HepG2 (cell line): ENCODE measurements around the gene SYNGAP1. TPM values are rescaled to one million over a fixed set of nuclear protein-coding genes. Genes with fewer than 3 reads are reported as not detected.

Experiments
- ARID5B ChIP-seq: IDR thresholded peaks from 2 replicates; pipeline ENCODE4 v1.4.0; 2020; ENCODE audit warnings: mild to moderate bottlenecking, missing genetic modification reagents
- BRCA1 ChIP-seq: sonication (generic); formaldehyde crosslinking; IDR thresholded peaks from 2 replicates; pipeline ENCODE4 v1.4.0; 2020; ENCODE audit warnings: missing genetic modification reagents
- CENPBD1 ChIP-seq: sonication (generic); formaldehyde crosslinking; IDR thresholded peaks from 2 replicates; pipeline ENCODE4 v1.8.0; 2022; ENCODE audit warnings: missing genetic modification reagents, low read depth, mild to moderate bottlenecking, borderline replicate concordance
- FOXJ3 ChIP-seq: sonication (generic); formaldehyde crosslinking; IDR thresholded peaks from 2 replicates; pipeline ENCODE4 v1.4.0; 2020; ENCODE audit warnings: missing genetic modification reagents, mild to moderate bottlenecking, borderline replicate concordance
- GATA4 ChIP-seq: sonication (generic); IDR thresholded peaks from 2 replicates; pipeline ENCODE4 v1.6.1; 2016; ENCODE audit warnings: antibody characterized with exemption, low read depth, borderline replicate concordance
- GMEB2 ChIP-seq: IDR thresholded peaks from 2 replicates; pipeline ENCODE4 v1.6.1; 2016; ENCODE audit warnings: missing biosample characterization, missing genetic modification reagents, low read depth
- NFE2L1 ChIP-seq: sonication (generic); formaldehyde crosslinking; IDR thresholded peaks from 2 replicates; pipeline ENCODE4 v1.4.0; 2020; ENCODE audit warnings: missing genetic modification reagents, mild to moderate bottlenecking, borderline replicate concordance
- PBX2 ChIP-seq: IDR thresholded peaks from 2 replicates; pipeline ENCODE4 v1.6.1; 2016; ENCODE audit warnings: control low read depth
- RBAK ChIP-seq: sonication (generic); formaldehyde crosslinking; IDR thresholded peaks from 2 replicates; pipeline ENCODE4 v1.5.1; 2020; ENCODE audit warnings: mild to moderate bottlenecking, missing genetic modification reagents
- ZBTB21 ChIP-seq: sonication (generic); formaldehyde crosslinking; IDR thresholded peaks from 2 replicates; pipeline ENCODE4 v1.4.0; 2020; ENCODE audit warnings: missing genetic modification reagents
- ZBTB8A ChIP-seq: sonication (generic); formaldehyde crosslinking; IDR thresholded peaks from 2 replicates; pipeline ENCODE4 v1.4.0; 2020; ENCODE audit warnings: mild to moderate bottlenecking, low read depth, missing genetic modification reagents, borderline replicate concordance
- ZNF160 ChIP-seq: sonication (generic); formaldehyde crosslinking; IDR thresholded peaks from 2 replicates; pipeline ENCODE4 v1.8.0; 2022; ENCODE audit warnings: mild to moderate bottlenecking, inconsistent platforms, missing genetic modification reagents
- ZNF3 ChIP-seq: IDR thresholded peaks from 2 replicates; pipeline ENCODE4 v1.7.0; 2017; ENCODE audit warnings: inconsistent platforms
- ZNF33A ChIP-seq: sonication (generic); formaldehyde crosslinking; IDR thresholded peaks from 2 replicates; pipeline ENCODE4 v1.5.1; 2020; ENCODE audit warnings: missing genetic modification reagents, mild to moderate bottlenecking, moderate library complexity, borderline replicate concordance
- ZNF513 ChIP-seq: sonication (generic); formaldehyde crosslinking; conservative IDR thresholded peaks from 2 replicates; pipeline ENCODE4 v1.5.0; 2020; ENCODE audit warnings: missing genetic modification reagents
- ZNF644 ChIP-seq: IDR thresholded peaks from 2 replicates; pipeline ENCODE4 v1.6.1; 2016; ENCODE audit warnings: low read depth
- ZNF674 ChIP-seq: sonication (generic); formaldehyde crosslinking; IDR thresholded peaks from 2 replicates; pipeline ENCODE4 v1.5.0; 2020; ENCODE audit warnings: low read depth, mild to moderate bottlenecking, missing genetic modification reagents
- ZNF740 ChIP-seq: sonication (generic); formaldehyde crosslinking; IDR thresholded peaks from 2 replicates; pipeline ENCODE4 v1.4.0; 2020; ENCODE audit warnings: missing genetic modification reagents
- polyA plus RNA-seq, 8 experiments: library from polyadenylated mRNA; depleted of rRNA in 3 of 8; stranded (reverse) in 7 of 8; unstranded in 1 of 8; fragments of >200 nt; fragmentation: Illumina TruSeq in 4 of 8; extraction: Trizol in 4 of 8; gene quantifications; 2 replicates each; pipeline versions ENCODE4 v1.2.1 to v1.2.3, GENCODE V29; 2011 to 2016; ENCODE audit warnings: low read depth in 4 of 8, missing spikeins in 1 of 8, mixed read lengths in 1 of 8; ENCODE audit not compliant: insufficient read depth in 1 of 8
- total RNA-seq, 5 experiments: library from RNA; depleted of rRNA; stranded (reverse); fragments of >200 nt; fragmentation: Illumina TruSeq; extraction: Trizol; gene quantifications; 2 replicates each; pipeline ENCODE4 v1.2.3, GENCODE V29; 2016; ENCODE audit warnings: low read depth in 1 of 5
- TF ChIP-seq, protein P1 (sequence below): IDR thresholded peaks from 2 replicates; pipeline ENCODE4 v1.6.1; 2016; ENCODE audit warnings: missing compliant biosample characterization, missing genetic modification reagents, borderline replicate concordance

Gene SYNGAP1
- total and polyA plus RNA-seq, 2 of the 13 experiments (the other 11 are each of a cell fraction or from before 2014, with no cell fraction given), result 0.75 to 1.1 TPM

- TF ChIP-seq ZNF674 (CRISPR knock-in tag), result no peak
- no peak for TF ChIP-seq GMEB2
- no peak for TF ChIP-seq ZNF33A (CRISPR knock-in tag)
- peak; percentile 77; the same call in 1 of the 2 replicates for TF ChIP-seq NFE2L1 (CRISPR knock-in tag)
- TF ChIP-seq, protein P1, sequence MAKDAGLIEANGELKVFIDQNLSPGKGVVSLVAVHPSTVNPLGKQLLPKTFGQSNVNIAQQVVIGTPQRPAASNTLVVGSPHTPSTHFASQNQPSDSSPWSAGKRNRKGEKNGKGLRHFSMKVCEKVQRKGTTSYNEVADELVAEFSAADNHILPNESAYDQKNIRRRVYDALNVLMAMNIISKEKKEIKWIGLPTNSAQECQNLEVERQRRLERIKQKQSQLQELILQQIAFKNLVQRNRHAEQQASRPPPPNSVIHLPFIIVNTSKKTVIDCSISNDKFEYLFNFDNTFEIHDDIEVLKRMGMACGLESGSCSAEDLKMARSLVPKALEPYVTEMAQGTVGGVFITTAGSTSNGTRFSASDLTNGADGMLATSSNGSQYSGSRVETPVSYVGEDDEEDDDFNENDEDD (CRISPR knock-in tag), result no peak
- no peak for TF ChIP-seq ZNF3
- TF ChIP-seq ZBTB8A, result no peak
- peak; percentile 61 for TF ChIP-seq ZNF160 (CRISPR knock-in tag)
- TF ChIP-seq ZBTB21 (CRISPR knock-in tag), result no peak
- TF ChIP-seq PBX2 (CRISPR knock-in tag), result no peak
- 0 out of 2 replicates have a peak, but pooled peaks have one; percentile 43 for TF ChIP-seq RBAK (CRISPR knock-in tag)
- no peak for TF ChIP-seq ZNF644 (CRISPR knock-in tag)
- no peak for TF ChIP-seq ARID5B
- TF ChIP-seq ZNF740, result no peak
- peak; percentile 83; the same call in 1 of the 2 replicates for TF ChIP-seq ZNF513 (CRISPR knock-in tag)
- TF ChIP-seq FOXJ3 (CRISPR knock-in tag), result no peak
- TF ChIP-seq GATA4, result 0 out of 2 replicates have a peak, but pooled peaks have one; percentile 32
- no peak; the same call in 1 of the 2 replicates for TF ChIP-seq BRCA1 (CRISPR knock-in tag)
- no peak for TF ChIP-seq CENPBD1 (CRISPR knock-in tag)
Measured at GRCh38 chr6:33391922-33392594, 27.8 kb upstream of the SYNGAP1 start (continued).
